ENCODE results near the gene KDELR1. TPM values are rescaled to one million over a fixed set of nuclear protein-coding genes. Genes with fewer than 3 reads are reported as not detected.

KDELR1 gene
- total and polyA plus RNA-seq, 9 of the 15 experiments (the other 6 are each of a cell fraction or from before 2014, with no cell fraction given): 6.1 to 165 (median 58.5) TPM

GRCh38 chr19:48418317-48419064, 27.1 kb upstream of the KDELR1 start (continued):
- TF ChIP-seq FOXJ3 (CRISPR knock-in tag; IDR thresholded peaks at IDR 0.05): no peak
- no peak for TF ChIP-seq SMC3 (conservative IDR thresholded peaks at IDR 0.05; ENCODE audit: insufficient read depth, low read depth, low read length)
- no peak for TF ChIP-seq KDM5B (IDR thresholded peaks at IDR 0.05; ENCODE audit: insufficient replicate concordance, low read depth, low read length)
- TF ChIP-seq PBX2 (CRISPR knock-in tag; IDR thresholded peaks at IDR 0.05; ENCODE audit: low read depth): peak; percentile 42; the same call in 1 of the 2 replicates
- peak; percentile 90 for TF ChIP-seq PBX2 (tag; conservative IDR thresholded peaks at IDR 0.05; ENCODE audit: low read depth)
- TF ChIP-seq HNRNPH1 (optimal IDR thresholded peaks at IDR 0.05; ENCODE audit: low read depth, low read length): no peak
- TF ChIP-seq KDM2B (CRISPR knock-in tag; IDR thresholded peaks at IDR 0.05): no peak
- TF ChIP-seq GTF2B (IDR thresholded peaks at IDR 0.05; ENCODE audit: extremely low read depth, insufficient read length): no peak
- TF ChIP-seq SRSF3 (IDR thresholded peaks at IDR 0.05; ENCODE audit: insufficient read depth, low read length): no peak
- no peak for TF ChIP-seq ARID4B (CRISPR knock-in tag; IDR thresholded peaks at IDR 0.05)
- no peak; a peak in 1 of 4 replicates for TF ChIP-seq MLLT1 (IDR thresholded peaks at IDR 0.05)
- TF ChIP-seq BRD9 (IDR thresholded peaks at IDR 0.05; ENCODE audit: low read depth, partially characterized antibody): no peak
- TF ChIP-seq ATF1 (CRISPR knock-in tag; IDR thresholded peaks at IDR 0.05): no peak
- no peak for TF ChIP-seq ATF1 (tag; IDR thresholded peaks at IDR 0.05)
- no peak for TF ChIP-seq HNRNPLL (IDR thresholded peaks at IDR 0.05; ENCODE audit: low read depth, low read length, poor library complexity, severe bottlenecking)
- TF ChIP-seq TFAP4 (CRISPR knock-in tag; IDR thresholded peaks at IDR 0.05; ENCODE audit: borderline replicate concordance): peak; percentile 33; the same call in 1 of the 2 replicates
- no peak for TF ChIP-seq STAT5A (IDR thresholded peaks at IDR 0.05; ENCODE audit: borderline replicate concordance, low read length)

Data from K562 (cell line).